ENCODE results near the gene MIA2. TPM values are rescaled to one million over a fixed set of nuclear protein-coding genes. Genes with fewer than 3 reads are reported as not detected.

MIA2 gene
- total and polyA plus RNA-seq, 9 donors = 11.7 to 21.9 (median 19.5) TPM

GRCh38 chr14:39434401-39434800, 200.7 kb downstream of the MIA2 start:
- WGBS, 3 donors = 65 to 69% (median 67%) methylated on average over 2 of the region's 2 CpGs
- H3K4me3 ChIP-seq = no peak overlapping the region
- H3K27ac ChIP-seq = no peak overlapping the region
- TF ChIP-seq POLR2A (IDR thresholded peaks at IDR 0.05) = no peak
- no peak for TF ChIP-seq EP300 (IDR thresholded peaks at IDR 0.05)
- no peak for TF ChIP-seq CTCF (IDR thresholded peaks at IDR 0.05)
- H3K9me3 ChIP-seq = no peaks in the 10 kb centered on the region
- no peak for DNase-seq
- peaks cover 3% of the 10 kb centered on the region for H3K4me1 ChIP-seq (ENCODE audit: insufficient read depth)
- H3K36me3 ChIP-seq = no peaks in the 10 kb centered on the region
- intact Hi-C loops (cut with DNase I) = loop anchor here in 2 of 4 donors (5.0 kb wide), 2 partner anchors 167 to 262 kb away; partner anchors contain the start of gene TRAPPC6B (in 1 of the 2)
- H3K27me3 ChIP-seq = no peaks in the 10 kb centered on the region

GRCh38 chr14:39435241-39435640, 201.5 kb downstream of the MIA2 start:
- H3K4me1 ChIP-seq (ENCODE audit: insufficient read depth) = peaks cover 3% of the 10 kb centered on the region
- 84 to 94% (median 85%) methylated on average over 6 of the region's 6 CpGs for WGBS, 3 donors
- no peaks in the 10 kb centered on the region for H3K9me3 ChIP-seq
- intact Hi-C loops (cut with DNase I) = no loop called here
- no peaks in the 10 kb centered on the region for H3K36me3 ChIP-seq
- H3K4me3 ChIP-seq = no peak overlapping the region
- DNase-seq = no peak
- no peak overlapping the region for H3K27ac ChIP-seq
- no peak for TF ChIP-seq CTCF (IDR thresholded peaks at IDR 0.05)
- no peak for TF ChIP-seq POLR2A (IDR thresholded peaks at IDR 0.05)
- TF ChIP-seq EP300 (IDR thresholded peaks at IDR 0.05) = no peak
- H3K27me3 ChIP-seq = no peaks in the 10 kb centered on the region

Other genes with a start within 250 kb of the MIA2 start
- 10 to 100 TPM; 52.9 to 93.2 (median 87.3) TPM for gene SEC23A, start 130.7 kb upstream of the MIA2 start, total RNA-seq
- gene SEC23A, start 130.7 kb upstream of the MIA2 start, polyA plus RNA-seq = 10 to 100 TPM; 28.5 to 49.9 TPM
- 10 to 100 TPM in 5 of 7 donors, 1 to 10 TPM in 2; 8.8 to 19.8 (median 15.5) TPM for gene GEMIN2, start 119.6 kb upstream of the MIA2 start, total RNA-seq
- 10 to 100 TPM in 1 of 2 donors, 1 to 10 TPM in 1; 8.2 to 13.1 TPM for gene GEMIN2, start 119.6 kb upstream of the MIA2 start, polyA plus RNA-seq
- 10 to 100 TPM; 16.7 to 30.7 (median 20.4) TPM for gene TRAPPC6B, start 63.6 kb upstream of the MIA2 start, total RNA-seq
- gene TRAPPC6B, start 63.6 kb upstream of the MIA2 start, polyA plus RNA-seq = 10 to 100 TPM; 12.6 to 17.8 TPM
- gene PNN, start 58.7 kb upstream of the MIA2 start, total RNA-seq = 10 to 100 TPM; 36.3 to 76.3 (median 59.6) TPM
- 10 to 100 TPM; 54.4 to 77.1 TPM for gene PNN, start 58.7 kb upstream of the MIA2 start, polyA plus RNA-seq
- 10 to 100 TPM in 3 of 7 donors, 1 to 10 TPM in 4; 7.8 to 22.2 (median 9.0) TPM for gene FBXO33, start 198.5 kb downstream of the MIA2 start, total RNA-seq
- gene FBXO33, start 198.5 kb downstream of the MIA2 start, polyA plus RNA-seq = 10 to 100 TPM in 1 of 2 donors, 1 to 10 TPM in 1; 5.4 to 10.9 TPM

Measured in ovary (tissue), 9 donors.